NCI-H226 (cell line): ENCODE data around the gene CYP27C1.
"Not testable (repeated sequence)": the region's sequence is repeated elsewhere in the genome, so short reads cannot be mapped to it uniquely, and the experiment has no call there.

ENCODE experiments used
- DNase-seq: peaks from one replicate; pipeline ENCODE4 v3.0.0-alpha.2; 2015

The CYP27C1 gene

GRCh38 chr2:127220768-127221527 lies 849 bp upstream of the CYP27C1 start:
- no peak for DNase-seq

- DNase-seq = no peak
Measured at GRCh38 chr2:127219171-127220070, 678 bp downstream of the CYP27C1 start.

GRCh38 chr2:127218812-127219170 lies 1.3 kb downstream of the CYP27C1 start:
- no peak for DNase-seq

- peak; percentile 61 for DNase-seq
Measured at GRCh38 chr2:127217470-127218325, 2.4 kb downstream of the CYP27C1 start.

GRCh38 chr2:127216593-127216992 lies 3.5 kb downstream of the CYP27C1 start:
- DNase-seq = no peak

- DNase-seq = no peak
Measured at GRCh38 chr2:127216095-127216494, 4.0 kb downstream of the CYP27C1 start.

- not testable (repeated sequence) for DNase-seq
Measured at GRCh38 chr2:127214201-127214600, 5.9 kb downstream of the CYP27C1 start.

GRCh38 chr2:127208313-127208712 lies 11.8 kb downstream of the CYP27C1 start:
- no peak for DNase-seq

GRCh38 chr2:127205218-127206125 lies 14.6 kb downstream of the CYP27C1 start:
- DNase-seq = no peak

- DNase-seq = no peak
Measured at GRCh38 chr2:127201452-127201851, 18.6 kb downstream of the CYP27C1 start.

- no peak for DNase-seq
Measured at GRCh38 chr2:127200962-127201361, 19.1 kb downstream of the CYP27C1 start.

GRCh38 chr2:127199223-127199622 lies 20.9 kb downstream of the CYP27C1 start:
- DNase-seq = no peak

GRCh38 chr2:127197475-127198385 lies 22.4 kb downstream of the CYP27C1 start:
- peak; percentile 36 for DNase-seq

- no peak for DNase-seq
Measured at GRCh38 chr2:127196998-127197397, 23.1 kb downstream of the CYP27C1 start.

GRCh38 chr2:127196549-127196948 lies 23.6 kb downstream of the CYP27C1 start:
- DNase-seq = no peak

GRCh38 chr2:127195140-127196074 lies 24.7 kb downstream of the CYP27C1 start:
- DNase-seq = no peak

GRCh38 chr2:127194447-127194846 lies 25.7 kb downstream of the CYP27C1 start:
- DNase-seq = no peak

- DNase-seq = no peak
Measured at GRCh38 chr2:127193967-127194280, 26.2 kb downstream of the CYP27C1 start.

- DNase-seq = no peak
Measured at GRCh38 chr2:127193164-127193966, 26.7 kb downstream of the CYP27C1 start.
